Islet of Langerhans (tissue), 1 donor: ENCODE results near the gene AQP12A.

Source experiments
- FAIRE-seq: peaks from one replicate; lab custom pipeline; 2011; peaks lifted over from hg19 to GRCh38; lab: Jason Lieb, UNC

Gene AQP12A

GRCh38 chr2:240723851-240724250 is 32.2 kb downstream of the AQP12A start:
- FAIRE-seq = no peak

DNA sequence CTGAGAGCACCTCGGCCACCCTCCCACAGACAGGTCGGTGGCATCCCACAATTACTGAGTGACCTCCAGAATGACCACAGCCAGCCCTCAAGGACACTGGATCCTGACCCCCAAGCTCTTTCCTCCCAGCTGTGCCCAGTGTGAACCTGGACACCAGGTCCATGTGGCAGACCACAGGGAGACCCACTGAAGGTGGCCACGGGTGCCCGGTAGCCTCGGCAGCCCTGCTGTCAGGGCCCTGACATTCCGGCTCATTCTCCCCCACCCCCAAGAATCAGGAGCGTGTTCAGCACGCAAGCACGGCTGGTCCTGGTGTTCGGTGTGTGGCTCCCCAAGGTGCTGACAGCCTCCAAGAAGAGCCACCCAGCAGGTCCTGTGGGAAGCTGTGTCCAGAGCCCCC is 32.8 kb downstream of the AQP12A start:
- no peak for FAIRE-seq

DNA sequence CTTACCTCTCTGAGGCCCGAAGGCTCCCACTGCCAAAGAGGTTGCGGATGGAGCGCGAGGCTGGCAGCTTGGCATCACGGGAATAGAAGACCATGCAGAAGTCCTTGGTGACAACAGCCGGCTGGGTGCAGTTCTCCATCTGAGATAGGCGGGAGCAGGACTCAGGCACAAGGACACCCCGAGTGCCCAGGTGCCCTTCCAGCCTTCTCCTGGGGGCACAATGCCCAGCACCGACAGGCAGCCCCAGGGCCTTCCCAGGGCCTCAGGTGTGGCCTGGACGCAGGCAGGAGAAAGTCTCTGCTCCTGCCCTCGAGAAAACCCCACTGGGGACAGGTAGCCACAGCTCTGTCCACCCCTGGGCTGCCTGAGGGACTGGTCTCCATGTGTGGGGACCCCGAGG is 33.6 kb downstream of the AQP12A start:
- no peak for FAIRE-seq

DNA sequence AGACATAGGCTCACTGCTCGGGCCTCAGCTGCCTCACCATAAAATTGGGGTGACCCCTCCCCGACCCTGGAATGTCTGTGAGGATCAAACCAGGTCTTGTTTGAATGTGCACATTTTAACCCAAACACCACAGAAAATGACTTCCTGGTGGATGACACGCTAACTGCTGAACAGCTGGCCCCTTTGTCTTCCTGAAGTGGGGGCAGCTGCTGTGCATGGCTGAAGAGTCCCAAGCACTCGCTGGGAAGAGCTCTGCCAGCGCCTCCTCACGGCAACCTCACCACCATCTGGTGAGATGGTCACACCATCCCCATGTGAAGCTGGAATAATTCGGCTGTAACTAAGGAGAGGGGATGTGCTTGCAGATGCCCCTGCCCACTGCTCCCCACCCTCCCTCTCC is 34.0 kb downstream of the AQP12A start:
- no peak for FAIRE-seq

DNA sequence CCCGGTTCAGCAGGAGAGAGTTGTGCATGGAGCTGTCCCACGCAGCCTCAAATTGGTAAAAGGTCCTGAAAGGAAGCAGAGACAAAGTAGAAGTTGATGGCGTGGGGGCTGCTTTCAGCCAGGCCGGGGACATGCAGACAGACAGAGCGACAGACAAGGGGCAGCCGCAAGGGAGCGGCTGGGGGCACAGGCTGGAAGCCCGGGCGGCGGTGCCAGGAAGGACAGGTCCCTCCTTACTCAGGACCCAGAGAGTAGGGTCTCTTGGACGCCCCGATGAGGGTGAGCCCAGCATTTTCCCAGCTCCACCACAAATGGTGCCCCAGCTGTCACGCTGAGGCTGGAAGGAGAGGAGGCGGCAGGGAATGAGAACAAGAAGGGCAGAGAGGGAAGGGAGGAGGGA is 35.2 kb downstream of the AQP12A start:
- FAIRE-seq = no peak

- no peak for FAIRE-seq
Measured at GRCh38 chr2:240727439-240727838, 35.8 kb downstream of the AQP12A start.

- no peak for FAIRE-seq
Measured at GRCh38 chr2:240727913-240728312, 36.2 kb downstream of the AQP12A start.

GRCh38 chr2:240728361-240728760 is 36.7 kb downstream of the AQP12A start:
- FAIRE-seq = no peak

- FAIRE-seq = no peak
Measured at GRCh38 chr2:240728827-240729226, 37.2 kb downstream of the AQP12A start.

- no peak for FAIRE-seq
Measured at GRCh38 chr2:240730501-240731177, 39.0 kb downstream of the AQP12A start.

GRCh38 chr2:240731178-240731545 is 39.5 kb downstream of the AQP12A start:
- no peak for FAIRE-seq

GRCh38 chr2:240732184-240732583 is 40.5 kb downstream of the AQP12A start:
- no peak for FAIRE-seq

- FAIRE-seq = no peak
Measured at GRCh38 chr2:240732911-240733622, 41.4 kb downstream of the AQP12A start.

DNA sequence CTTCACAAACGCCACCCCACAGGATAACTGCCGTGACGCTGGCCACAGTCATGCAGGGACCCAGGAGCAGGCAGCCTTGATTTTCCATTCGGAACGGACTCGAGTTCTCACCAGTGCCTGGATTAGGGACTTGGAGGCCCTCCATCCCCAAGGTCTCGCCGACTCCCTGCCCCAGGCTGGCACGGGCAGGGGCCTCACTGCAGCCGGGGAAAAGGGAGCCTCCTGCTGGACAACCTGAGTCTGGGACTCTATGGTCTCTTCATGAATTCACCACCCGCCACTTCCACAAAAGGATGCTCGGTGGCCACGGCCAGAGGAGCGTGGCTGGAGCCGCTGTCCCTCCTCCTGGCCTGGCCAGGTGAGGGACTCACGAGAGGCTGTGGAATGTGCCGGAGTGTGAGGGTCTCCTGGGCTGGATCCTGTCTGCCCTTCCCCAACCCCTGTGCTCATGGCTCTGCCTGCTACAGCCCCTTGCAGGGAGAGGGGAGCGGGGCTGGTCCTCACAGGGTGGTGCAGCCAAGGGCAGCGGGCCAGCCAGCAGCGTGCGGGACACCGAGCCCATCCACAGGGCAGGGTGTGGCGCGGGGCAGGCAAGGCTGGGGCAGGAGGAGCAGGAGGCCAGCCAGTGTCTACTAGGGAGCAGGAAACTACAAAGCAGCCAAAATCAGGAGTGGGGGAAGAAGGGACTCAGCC is 42.3 kb downstream of the AQP12A start:
- no peak for FAIRE-seq

GRCh38 chr2:240734756-240735155 is 43.1 kb downstream of the AQP12A start:
- FAIRE-seq = no peak

DNA sequence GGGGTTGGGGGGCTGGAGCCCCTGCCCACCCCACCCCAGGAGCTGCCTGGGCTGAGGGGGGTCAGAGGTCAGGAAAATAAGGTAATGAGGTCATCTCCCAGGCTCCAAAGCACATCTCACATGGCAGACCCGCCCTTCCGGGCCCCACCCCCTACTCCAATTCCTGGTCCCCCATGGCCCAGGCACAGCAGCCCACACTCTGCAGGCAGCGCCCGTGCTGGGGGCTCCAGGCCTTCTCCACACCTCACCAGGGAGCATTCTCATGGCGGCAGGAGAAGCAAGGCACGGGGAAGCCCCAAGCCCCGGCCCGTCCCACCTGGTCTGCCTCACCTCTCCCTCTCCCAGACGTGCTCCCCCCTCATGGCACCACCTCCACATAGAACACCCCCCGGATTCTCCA is 43.8 kb downstream of the AQP12A start:
- no peak for FAIRE-seq

DNA sequence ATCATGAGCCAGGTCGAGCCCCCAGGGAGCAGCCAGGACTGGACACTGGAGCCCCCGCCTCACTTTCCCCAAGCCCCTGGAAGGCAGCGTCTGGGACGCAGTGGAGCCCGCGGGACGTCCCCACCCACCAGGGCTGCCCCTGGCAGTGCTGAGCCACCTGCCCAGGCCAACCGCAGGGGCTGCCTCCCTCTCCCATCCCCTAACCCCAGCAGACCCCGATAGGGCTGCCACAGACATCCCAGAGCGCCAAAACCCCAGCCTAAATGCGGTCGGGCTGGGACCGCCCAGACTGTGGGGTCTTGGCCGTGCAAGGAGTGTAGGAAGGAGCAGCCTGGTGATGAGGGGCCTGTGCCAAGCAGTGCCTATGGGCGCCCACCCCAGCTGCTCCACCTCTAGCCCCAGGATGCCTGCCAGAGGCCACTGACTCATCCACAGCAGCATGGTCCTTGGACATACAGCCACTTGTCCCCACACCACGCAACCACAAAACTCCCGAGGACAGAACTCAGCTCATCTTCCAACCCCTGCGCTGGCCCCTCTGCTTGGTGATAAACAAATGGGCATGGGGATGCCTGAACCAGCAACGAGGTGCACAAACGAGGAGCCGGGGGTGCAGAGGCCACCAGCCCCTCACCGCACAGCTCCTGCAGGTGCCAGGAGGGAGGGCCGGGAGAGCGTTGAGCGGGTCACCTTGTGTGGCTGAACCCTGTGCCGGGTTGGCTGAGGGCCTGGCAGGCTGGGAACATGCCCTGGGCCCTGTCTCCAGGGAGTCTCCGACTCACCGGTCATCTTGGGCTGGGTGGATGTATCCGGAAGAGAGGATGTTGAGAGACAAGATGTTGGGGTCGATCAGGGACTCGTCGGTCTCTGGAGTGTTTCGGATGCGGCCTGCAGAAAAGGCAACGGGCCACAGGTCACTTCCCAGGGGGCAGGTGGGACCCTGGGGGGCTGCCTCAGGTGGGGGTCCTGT is 44.9 kb downstream of the AQP12A start:
- no peak for FAIRE-seq

GRCh38 chr2:240737512-240737911 is 45.8 kb downstream of the AQP12A start:
- no peak for FAIRE-seq

GRCh38 chr2:240737958-240738357 is 46.3 kb downstream of the AQP12A start:
- FAIRE-seq = no peak

- no peak for FAIRE-seq
Measured at GRCh38 chr2:240739797-240740196, 48.1 kb downstream of the AQP12A start.

- FAIRE-seq = no peak
Measured at GRCh38 chr2:240741091-240741490, 49.4 kb downstream of the AQP12A start.

DNA sequence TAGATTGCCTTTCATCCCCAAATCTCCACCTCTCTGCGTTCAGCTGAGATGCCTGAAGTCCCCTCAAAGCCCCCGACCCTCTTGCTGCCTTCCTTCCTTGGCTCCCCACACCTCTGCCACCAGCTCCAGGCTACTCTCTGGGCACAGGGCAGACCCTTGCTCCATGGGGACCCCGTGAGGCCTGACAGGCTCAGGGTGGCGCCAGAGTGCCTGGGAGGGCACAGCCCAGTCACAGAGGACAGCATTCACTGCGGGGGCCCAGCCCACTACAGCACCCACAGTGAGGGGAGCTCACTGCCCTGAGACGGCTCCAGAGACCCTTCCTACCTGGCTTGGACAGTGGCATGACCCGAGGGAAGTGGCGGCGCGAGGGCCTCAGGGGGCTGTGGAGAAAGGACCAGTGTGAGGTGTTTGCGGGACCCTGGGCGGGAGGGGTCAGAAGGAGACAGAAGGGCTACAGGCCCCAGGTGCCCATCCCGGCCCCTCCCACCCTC is 51.0 kb downstream of the AQP12A start:
- FAIRE-seq = no peak
